Lower leg skin (tissue), 4 donors: ENCODE measurements around the gene CDKAL1. TPM values are rescaled to one million over a fixed set of nuclear protein-coding genes. Genes with fewer than 3 reads are reported as not detected.

ENCODE experiments used
- DNase-seq, 2 donors: peaks; one replicate each; pipeline ENCODE4 v3.0.0-alpha.2; 2019; ENCODE audit warnings: low spot score in 2 of 2
- H3K4me3 ChIP-seq: fragments of 200-600 bp; sonication (generic); 2 replicates; pipeline ENCODE4 v1.5.1; 2017; ENCODE audit warnings: mild to moderate bottlenecking, low read depth; ENCODE audit not compliant: poor library complexity, severe bottlenecking
- CTCF ChIP-seq, 3 donors: fragments of 450-650 bp; IDR thresholded peaks; one replicate each; pipeline ENCODE4 v1.5.1; 2016; ENCODE audit warnings: antibody characterized with exemption in 3 of 3, mild to moderate bottlenecking in 3 of 3, moderate library complexity in 2 of 3
- POLR2A ChIP-seq, 2 donors: fragments of 450-650 bp; IDR thresholded peaks; one replicate each; pipeline ENCODE4 v1.6.1; 2016 to 2017; ENCODE audit warnings: antibody characterized with exemption in 2 of 2, mild to moderate bottlenecking in 1 of 2, moderate library complexity in 1 of 2
- whole genome bisulfite sequencing, 2 donors: methylation state at CpG; one replicate each; pipeline ENCODE4 v1.1.5; 2018; 5-methylcytosine and 5-hydroxymethylcytosine counted together
- intact Hi-C: fragments of 100-400 bp; cut with DNase I; formaldehyde crosslinking; loops from one replicate; pipeline ENCODE4 v1.15.0; 2023; ENCODE audit warnings: low total_unique reads
- total RNA-seq, 4 donors: library from RNA; depleted of rRNA; stranded (reverse); fragments of >200 nt; gene quantifications; one replicate each; pipeline ENCODE4 v1.1.0, GENCODE V29; 2016

Gene CDKAL1
- total RNA-seq, 4 donors from 2014 or later: 10.3 to 18.0 (median 11.6) TPM

- no peak for DNase-seq
- TF ChIP-seq POLR2A (IDR thresholded peaks at IDR 0.05) (no peak), CTCF (IDR thresholded peaks at IDR 0.05) (no peak)
- no peak overlapping the region for H3K4me3 ChIP-seq
- 81 to 86% methylated on average over 5 of the region's 5 CpGs for WGBS, 2 donors
- intact Hi-C loops: no loop called here
Observed at GRCh38 chr6:20932284-20932683, 398.0 kb downstream of the CDKAL1 start.

- no peak for TF ChIP-seq POLR2A (IDR thresholded peaks at IDR 0.05)
- TF ChIP-seq CTCF (IDR thresholded peaks at IDR 0.05): no peak
- 58 to 63% methylated on average over 2 of the region's 2 CpGs for WGBS, 2 donors
- H3K4me3 ChIP-seq: no peak overlapping the region
- intact Hi-C loops: no loop called here
- DNase-seq: no peak
Observed at GRCh38 chr6:20933057-20933788, 399.0 kb downstream of the CDKAL1 start.

GRCh38 chr6:20936949-20937348 is 402.7 kb downstream of the CDKAL1 start:
- WGBS, 2 donors: 94 to 99% methylated on average over 2 of the region's 2 CpGs

GRCh38 chr6:20939161-20939775 is 405.0 kb downstream of the CDKAL1 start:
- H3K4me3 ChIP-seq: no peak overlapping the region
- no peak for DNase-seq
- no peak for TF ChIP-seq POLR2A (IDR thresholded peaks at IDR 0.05)
- no peak for TF ChIP-seq CTCF (IDR thresholded peaks at IDR 0.05)
- intact Hi-C loops: no loop called here

More at GRCh38 chr6:20936949-20937348, 402.7 kb downstream of the CDKAL1 start:
- no peak for TF ChIP-seq POLR2A (IDR thresholded peaks at IDR 0.05)
- TF ChIP-seq CTCF (IDR thresholded peaks at IDR 0.05): no peak
- no peak for DNase-seq
- no peak overlapping the region for H3K4me3 ChIP-seq
- intact Hi-C loops: no loop called here

GRCh38 chr6:20943040-20943627 is 408.9 kb downstream of the CDKAL1 start:
- H3K4me3 ChIP-seq: no peak overlapping the region
- TF ChIP-seq POLR2A (IDR thresholded peaks at IDR 0.05) (no peak), CTCF (IDR thresholded peaks at IDR 0.05) (no peak)
- DNase-seq: no peak
- 91 to 95% methylated on average over 2 of the region's 2 CpGs for WGBS, 2 donors
- intact Hi-C loops: no loop called here
